Activated T-cell treated with anti-CD3 and anti-CD28 coated beads for 48 hours (primary cell): Measurements from ENCODE around the gene ACP7.
"Not testable (repeated sequence)": the region's sequence is repeated elsewhere in the genome, so short reads cannot be mapped to it uniquely, and the experiment has no call there.

ENCODE experiments used
- DNase-seq: peaks from one replicate; pipeline ENCODE4 v3.0.0-alpha.2; 2020; ENCODE audit warnings: low read depth

ACP7 gene

GRCh38 chr19:39078436-39079200, 5.5 kb upstream of the ACP7 start:
- no peak for DNase-seq

GRCh38 chr19:39080431-39080830, 3.7 kb upstream of the ACP7 start:
- no peak for DNase-seq

GRCh38 chr19:39082167-39082566, 2.0 kb upstream of the ACP7 start:
- DNase-seq, result no peak

- no peak for DNase-seq
Observed at GRCh38 chr19:39082745-39083598, 1.2 kb upstream of the ACP7 start.

GRCh38 chr19:39083599-39083982, 577 bp upstream of the ACP7 start:
- no peak for DNase-seq

- DNase-seq, result no peak
Observed at GRCh38 chr19:39084732-39085080, 538 bp downstream of the ACP7 start.

GRCh38 chr19:39085392-39085791, 1.2 kb downstream of the ACP7 start:
- DNase-seq, result no peak

GRCh38 chr19:39086386-39086785, 2.2 kb downstream of the ACP7 start:
- no peak for DNase-seq

GRCh38 chr19:39087907-39088686, 3.9 kb downstream of the ACP7 start:
- no peak for DNase-seq

GRCh38 chr19:39090016-39090415, 5.8 kb downstream of the ACP7 start:
- not testable (repeated sequence) for DNase-seq

GRCh38 chr19:39090881-39091280, 6.7 kb downstream of the ACP7 start:
- DNase-seq, result no peak

GRCh38 chr19:39095799-39096540, 11.8 kb downstream of the ACP7 start:
- DNase-seq, result not testable (repeated sequence)

- DNase-seq, result no peak
Observed at GRCh38 chr19:39097299-39097698, 13.1 kb downstream of the ACP7 start.

GRCh38 chr19:39097721-39098120, 13.6 kb downstream of the ACP7 start:
- DNase-seq, result no peak

- no peak for DNase-seq
Observed at GRCh38 chr19:39098365-39099269, 14.4 kb downstream of the ACP7 start.

GRCh38 chr19:39099341-39099740, 15.2 kb downstream of the ACP7 start:
- no peak for DNase-seq

- no peak for DNase-seq
Observed at GRCh38 chr19:39100500-39101166, 16.5 kb downstream of the ACP7 start.

GRCh38 chr19:39103151-39103550, 19.0 kb downstream of the ACP7 start:
- DNase-seq, result no peak

- no peak for DNase-seq
Observed at GRCh38 chr19:39104186-39104596, 20.0 kb downstream of the ACP7 start.

GRCh38 chr19:39106194-39106593, 22.0 kb downstream of the ACP7 start:
- DNase-seq, result no peak
